Nephron progenitor cell (in vitro differentiated cells): Measurements from ENCODE around the gene QRICH1.

Source experiments
- DNase-seq: peaks from one replicate; pipeline ENCODE4 v3.0.0; 2021
- H3K27ac Mint-ChIP-seq: 2 replicates; pipeline ENCODE4 v1.8.0; 2021; ENCODE audit warnings: mild to moderate bottlenecking, moderate library complexity, mixed read lengths
- H3K27me3 Mint-ChIP-seq: 2 replicates; pipeline ENCODE4 v1.8.0; 2021; ENCODE audit warnings: mild to moderate bottlenecking, low read depth, mixed read lengths; ENCODE audit not compliant: poor library complexity
- H3K36me3 Mint-ChIP-seq: 2 replicates; pipeline ENCODE4 v1.8.0; 2021; ENCODE audit warnings: low read depth, mixed read lengths
- H3K4me1 Mint-ChIP-seq: 2 replicates; pipeline ENCODE4 v1.8.0; 2021; ENCODE audit warnings: mixed read lengths
- H3K4me3 Mint-ChIP-seq: 2 replicates; pipeline ENCODE4 v1.8.0; 2021; ENCODE audit warnings: mild to moderate bottlenecking, moderate library complexity, mixed read lengths
- H3K9me3 Mint-ChIP-seq: 2 replicates; pipeline ENCODE4 v1.8.0; 2021; ENCODE audit warnings: mild to moderate bottlenecking, moderate library complexity, mixed read lengths
- CTCF ChIP-seq: fragments of 200-600 bp; sonication (generic); IDR thresholded peaks from 2 replicates; pipeline ENCODE4 v1.5.0; 2021; ENCODE audit warnings: antibody characterized with exemption

The QRICH1 gene

DNA sequence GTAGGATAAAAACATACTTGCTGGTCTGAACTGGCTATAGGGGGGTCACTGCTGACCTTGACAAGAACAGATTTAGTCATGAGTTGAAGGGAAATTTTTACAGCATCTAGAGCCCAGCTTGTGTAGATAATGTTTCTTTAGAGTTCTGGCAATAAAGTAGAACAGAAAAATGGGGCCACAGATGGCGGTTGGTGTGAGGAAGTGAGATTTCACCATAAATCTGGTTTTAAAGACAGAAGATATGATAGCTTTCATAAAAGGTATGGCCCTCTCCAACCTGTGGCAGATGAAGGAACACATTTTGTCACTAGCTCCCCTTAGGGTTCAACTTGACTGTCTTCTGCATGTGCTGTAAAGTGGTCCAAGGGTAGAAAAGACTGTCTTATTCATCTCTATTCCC, 40.3 kb downstream of the QRICH1 start:
- no peak for DNase-seq
- Mint-ChIP-seq H3K27ac (no peak overlapping the region), H3K4me3 (no peak overlapping the region), H3K4me1 (no peaks in the 10 kb centered on the region), H3K27me3 (no peaks in the 10 kb centered on the region), H3K36me3 (peaks cover 68% of the 10 kb centered on the region), H3K9me3 (no peaks in the 10 kb centered on the region)
- no peak for TF ChIP-seq CTCF

- TF ChIP-seq CTCF: no peak
- Mint-ChIP-seq H3K4me1 (peaks cover 16% of the 10 kb centered on the region), H3K36me3 (peaks cover 53% of the 10 kb centered on the region), H3K27me3 (no peaks in the 10 kb centered on the region), H3K9me3 (no peaks in the 10 kb centered on the region), H3K4me3 (no peak overlapping the region), H3K27ac (no peak overlapping the region)
- no peak for DNase-seq
Observed at GRCh38 chr3:49035281-49035680, 58.6 kb downstream of the QRICH1 start.

DNA sequence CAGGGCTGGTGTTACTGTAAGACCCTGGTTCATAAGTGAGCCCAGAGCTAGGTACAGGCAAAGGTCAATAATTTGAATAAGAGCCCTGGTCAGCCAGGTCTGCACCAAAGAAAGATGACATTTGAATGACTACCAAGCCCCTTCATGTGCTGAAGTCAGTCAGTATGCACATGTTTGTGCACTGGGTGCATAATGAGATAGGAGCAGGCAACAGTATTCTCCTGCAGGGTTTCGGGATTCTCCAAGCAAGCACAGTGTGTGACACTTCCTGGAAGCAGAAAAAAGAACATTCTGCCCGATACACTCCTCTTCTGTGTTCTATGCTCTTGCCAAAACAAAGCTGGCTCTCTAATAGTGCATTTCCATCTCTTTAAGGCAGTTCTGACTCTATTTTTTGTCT, 59.2 kb downstream of the QRICH1 start:
- no peak for TF ChIP-seq CTCF
- no peaks in the 10 kb centered on the region for H3K9me3 Mint-ChIP-seq
- no peak for DNase-seq
- peaks cover 53% of the 10 kb centered on the region for H3K36me3 Mint-ChIP-seq
- H3K27me3 Mint-ChIP-seq: no peaks in the 10 kb centered on the region
- peak overlapping the region; percentile 70 for H3K27ac Mint-ChIP-seq
- no peak overlapping the region for H3K4me3 Mint-ChIP-seq
- H3K4me1 Mint-ChIP-seq: peaks cover 17% of the 10 kb centered on the region

GRCh38 chr3:49032646-49033304, 61.1 kb downstream of the QRICH1 start:
- Mint-ChIP-seq H3K4me3 (no peak overlapping the region), H3K27me3 (no peaks in the 10 kb centered on the region), H3K27ac (no peak overlapping the region), H3K9me3 (no peaks in the 10 kb centered on the region), H3K4me1 (peaks cover 36% of the 10 kb centered on the region), H3K36me3 (peaks cover 59% of the 10 kb centered on the region)
- TF ChIP-seq CTCF: no peak
- DNase-seq: no peak

DNA sequence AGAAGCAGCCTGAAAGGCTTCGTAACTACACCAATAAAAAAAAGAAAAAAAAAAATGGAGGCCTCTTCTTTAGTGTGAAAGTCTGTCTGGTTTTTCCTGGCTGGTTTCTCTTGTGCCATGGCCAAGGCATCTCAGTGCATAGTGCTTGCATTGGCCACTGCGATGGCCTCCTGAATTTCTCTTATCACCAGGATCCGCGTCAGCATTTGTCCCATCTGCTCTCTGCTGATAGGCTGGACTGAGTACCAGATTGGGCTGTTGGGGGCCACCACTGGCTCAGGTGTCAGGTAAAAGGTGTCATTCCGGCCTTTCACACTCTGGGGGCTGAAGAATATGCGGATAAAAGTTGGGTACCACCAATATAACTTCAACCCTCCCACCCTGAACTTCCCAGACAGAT, 63.5 kb downstream of the QRICH1 start:
- H3K27me3 Mint-ChIP-seq: no peaks in the 10 kb centered on the region
- H3K27ac Mint-ChIP-seq: peak overlapping the region; percentile 51
- no peak for DNase-seq
- H3K4me1 Mint-ChIP-seq: peaks cover 42% of the 10 kb centered on the region
- H3K9me3 Mint-ChIP-seq: no peaks in the 10 kb centered on the region
- no peak for TF ChIP-seq CTCF
- H3K36me3 Mint-ChIP-seq: peaks cover 56% of the 10 kb centered on the region
- no peak overlapping the region for H3K4me3 Mint-ChIP-seq

- peaks cover 39% of the 10 kb centered on the region for H3K4me1 Mint-ChIP-seq
- DNase-seq: no peak
- H3K27ac Mint-ChIP-seq: peak overlapping the region; percentile 96
- H3K36me3 Mint-ChIP-seq: peaks cover 56% of the 10 kb centered on the region
- no peaks in the 10 kb centered on the region for H3K9me3 Mint-ChIP-seq
- no peaks in the 10 kb centered on the region for H3K27me3 Mint-ChIP-seq
- H3K4me3 Mint-ChIP-seq: peak overlapping the region; percentile 95
- TF ChIP-seq CTCF: no peak
Observed at GRCh38 chr3:49029563-49029884, 64.3 kb downstream of the QRICH1 start.
